ENCODE results near the gene WIPF3.

The WIPF3 gene

DNA sequence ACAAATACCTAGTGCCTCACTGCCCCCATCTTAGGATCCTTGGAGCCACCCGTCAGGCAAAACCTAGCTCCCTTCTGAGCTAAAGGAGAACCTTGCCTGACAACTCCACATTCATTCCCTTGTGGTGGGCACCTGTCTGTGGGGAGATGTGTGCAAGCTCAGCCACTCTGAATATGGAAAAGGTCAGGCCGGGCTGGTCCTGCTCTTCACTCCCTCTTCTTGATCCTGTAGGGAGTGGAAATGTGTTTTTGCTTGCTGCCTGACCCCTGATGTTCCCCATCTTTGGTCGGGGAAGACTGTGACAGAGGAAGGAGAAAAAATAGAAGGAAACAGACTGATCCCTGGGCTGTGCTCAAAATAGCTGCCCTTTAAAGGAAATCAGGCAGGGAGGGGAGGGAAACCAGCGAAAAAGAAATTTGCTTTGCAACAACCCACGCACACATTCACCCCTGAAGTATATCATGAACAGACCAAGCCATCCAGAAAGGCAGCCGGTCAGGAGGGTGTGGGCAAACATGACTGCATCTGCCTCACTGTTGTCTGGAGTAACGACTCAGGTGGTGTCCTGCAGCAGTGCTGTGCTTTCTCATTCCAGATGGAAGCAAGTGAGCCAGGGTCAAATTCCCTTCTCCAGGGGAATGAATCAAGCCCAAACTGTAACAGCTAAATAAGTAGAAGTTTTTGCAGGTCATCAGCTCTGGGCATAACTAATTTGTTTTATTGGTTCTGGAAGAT is 109.3 kb downstream of the WIPF3 start:
- Histone ChIP-seq H3K27me3 (ENCODE audit: control insufficient read depth, insufficient read depth, low read length) (no peaks in the 10 kb centered on the region), H3K36me3 (ENCODE audit: control insufficient read depth, insufficient read depth, low read length) (peaks cover 25% of the 10 kb centered on the region), H3K9ac (ENCODE audit: low read length) (no peak overlapping the region), H3K9me3 (ENCODE audit: control insufficient read depth, insufficient read depth, low read depth, low read length) (no peaks in the 10 kb centered on the region), H3K27ac (ENCODE audit: low read depth, low read length) (no peak overlapping the region), H3K4me3 (ENCODE audit: low read depth, low read length) (no peak overlapping the region), H3K4me1 (ENCODE audit: control insufficient read depth, insufficient read depth, low read length) (no peaks in the 10 kb centered on the region)

GRCh38 chr7:29917641-29918040 is 111.3 kb downstream of the WIPF3 start:
- Histone ChIP-seq H3K27me3 (ENCODE audit: control insufficient read depth, insufficient read depth, low read length) (no peaks in the 10 kb centered on the region), H3K4me1 (ENCODE audit: control insufficient read depth, insufficient read depth, low read length) (no peaks in the 10 kb centered on the region), H3K9me3 (ENCODE audit: control insufficient read depth, insufficient read depth, low read depth, low read length) (no peaks in the 10 kb centered on the region), H3K4me3 (ENCODE audit: low read depth, low read length) (no peak overlapping the region), H3K9ac (ENCODE audit: low read length) (no peak overlapping the region), H3K27ac (ENCODE audit: low read depth, low read length) (no peak overlapping the region), H3K36me3 (ENCODE audit: control insufficient read depth, insufficient read depth, low read length) (peaks cover 40% of the 10 kb centered on the region)

GRCh38 chr7:29918850-29919249 is 112.5 kb downstream of the WIPF3 start:
- no peak overlapping the region for H3K4me3 ChIP-seq (ENCODE audit: low read depth, low read length)
- H3K9ac ChIP-seq (ENCODE audit: low read length): no peak overlapping the region
- H3K9me3 ChIP-seq (ENCODE audit: control insufficient read depth, insufficient read depth, low read depth, low read length): no peaks in the 10 kb centered on the region
- H3K27ac ChIP-seq (ENCODE audit: low read depth, low read length): no peak overlapping the region
- H3K27me3 ChIP-seq (ENCODE audit: control insufficient read depth, insufficient read depth, low read length): no peaks in the 10 kb centered on the region
- H3K4me1 ChIP-seq (ENCODE audit: control insufficient read depth, insufficient read depth, low read length): no peaks in the 10 kb centered on the region
- peaks cover 52% of the 10 kb centered on the region for H3K36me3 ChIP-seq (ENCODE audit: control insufficient read depth, insufficient read depth, low read length)

DNA sequence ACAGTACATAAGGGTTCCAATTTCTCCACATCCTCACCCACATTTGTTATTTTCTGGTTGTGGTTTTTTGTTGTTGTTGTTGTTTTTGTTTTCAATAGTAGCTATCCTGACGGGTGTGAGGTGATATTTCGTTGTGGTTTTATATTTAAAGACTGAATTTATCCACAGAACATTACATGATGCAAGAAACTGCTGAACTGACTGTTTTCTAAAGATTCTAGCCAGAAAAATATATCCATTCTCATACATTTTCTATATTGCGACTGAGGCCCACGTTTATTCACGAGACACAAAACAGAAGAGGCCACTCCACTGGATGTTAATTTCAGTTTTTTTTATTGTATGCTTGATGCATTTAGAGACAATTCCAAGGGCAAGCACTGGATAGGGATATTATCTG is 113.5 kb downstream of the WIPF3 start:
- H3K36me3 ChIP-seq (ENCODE audit: control insufficient read depth, insufficient read depth, low read length): peaks cover 61% of the 10 kb centered on the region
- H3K9ac ChIP-seq (ENCODE audit: low read length): no peak overlapping the region
- no peaks in the 10 kb centered on the region for H3K9me3 ChIP-seq (ENCODE audit: control insufficient read depth, insufficient read depth, low read depth, low read length)
- no peaks in the 10 kb centered on the region for H3K4me1 ChIP-seq (ENCODE audit: control insufficient read depth, insufficient read depth, low read length)
- H3K27me3 ChIP-seq (ENCODE audit: control insufficient read depth, insufficient read depth, low read length): no peaks in the 10 kb centered on the region
- H3K4me3 ChIP-seq (ENCODE audit: low read depth, low read length): no peak overlapping the region
- H3K27ac ChIP-seq (ENCODE audit: low read depth, low read length): no peak overlapping the region

- no peaks in the 10 kb centered on the region for H3K4me1 ChIP-seq (ENCODE audit: control insufficient read depth, insufficient read depth, low read length)
- H3K27me3 ChIP-seq (ENCODE audit: control insufficient read depth, insufficient read depth, low read length): no peaks in the 10 kb centered on the region
- H3K36me3 ChIP-seq (ENCODE audit: control insufficient read depth, insufficient read depth, low read length): peaks cover 64% of the 10 kb centered on the region
- H3K27ac ChIP-seq (ENCODE audit: low read depth, low read length): no peak overlapping the region
- H3K9me3 ChIP-seq (ENCODE audit: control insufficient read depth, insufficient read depth, low read depth, low read length): no peaks in the 10 kb centered on the region
- no peak overlapping the region for H3K4me3 ChIP-seq (ENCODE audit: low read depth, low read length)
- no peak overlapping the region for H3K9ac ChIP-seq (ENCODE audit: low read length)
These were observed 114.2 kb downstream of the WIPF3 start for GRCh38 chr7:29920491-29920890.

DNA sequence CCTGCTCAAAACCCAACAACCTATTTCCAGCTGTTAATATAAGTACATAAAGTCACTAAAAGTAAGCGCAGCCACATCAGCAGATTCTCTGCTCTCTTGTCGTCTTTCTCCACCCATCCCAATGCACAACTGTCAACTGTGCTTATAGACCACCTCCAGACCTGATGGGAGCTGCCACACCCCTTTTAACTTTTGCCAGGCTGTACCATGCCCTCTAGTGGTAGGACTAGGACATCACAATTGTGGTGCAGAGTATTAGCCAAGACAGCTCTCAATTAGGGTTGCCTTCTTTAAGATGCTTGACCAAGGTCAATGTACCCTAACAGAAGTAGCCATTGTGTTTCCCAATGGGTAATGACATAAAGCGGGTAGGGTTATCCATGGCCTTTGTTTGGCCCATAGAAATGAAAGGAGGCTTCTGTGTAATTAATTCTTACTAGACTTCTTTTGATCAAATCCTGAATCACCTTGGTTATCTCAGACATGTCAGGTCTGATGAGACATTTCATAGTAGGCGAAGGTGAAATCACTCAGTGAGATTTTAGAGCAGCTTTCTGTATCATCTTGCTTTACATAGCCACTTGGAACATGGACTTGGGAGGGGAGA is 115.2 kb downstream of the WIPF3 start:
- Histone ChIP-seq H3K4me3 (ENCODE audit: low read depth, low read length) (no peak overlapping the region), H3K27ac (ENCODE audit: low read depth, low read length) (no peak overlapping the region), H3K9ac (ENCODE audit: low read length) (no peak overlapping the region), H3K36me3 (ENCODE audit: control insufficient read depth, insufficient read depth, low read length) (peaks cover 70% of the 10 kb centered on the region), H3K27me3 (ENCODE audit: control insufficient read depth, insufficient read depth, low read length) (no peaks in the 10 kb centered on the region), H3K4me1 (ENCODE audit: control insufficient read depth, insufficient read depth, low read length) (no peaks in the 10 kb centered on the region), H3K9me3 (ENCODE audit: control insufficient read depth, insufficient read depth, low read depth, low read length) (no peaks in the 10 kb centered on the region)

GRCh38 chr7:29922921-29923700 is 116.8 kb downstream of the WIPF3 start:
- H3K4me3 ChIP-seq (ENCODE audit: low read depth, low read length): no peak overlapping the region
- no peaks in the 10 kb centered on the region for H3K27me3 ChIP-seq (ENCODE audit: control insufficient read depth, insufficient read depth, low read length)
- H3K4me1 ChIP-seq (ENCODE audit: control insufficient read depth, insufficient read depth, low read length): no peaks in the 10 kb centered on the region
- peaks cover 83% of the 10 kb centered on the region for H3K36me3 ChIP-seq (ENCODE audit: control insufficient read depth, insufficient read depth, low read length)
- H3K27ac ChIP-seq (ENCODE audit: low read depth, low read length): no peak overlapping the region
- H3K9me3 ChIP-seq (ENCODE audit: control insufficient read depth, insufficient read depth, low read depth, low read length): no peaks in the 10 kb centered on the region
- no peak overlapping the region for H3K9ac ChIP-seq (ENCODE audit: low read length)

GRCh38 chr7:29924006-29924405 is 117.7 kb downstream of the WIPF3 start:
- no peaks in the 10 kb centered on the region for H3K4me1 ChIP-seq (ENCODE audit: control insufficient read depth, insufficient read depth, low read length)
- H3K9ac ChIP-seq (ENCODE audit: low read length): no peak overlapping the region
- no peaks in the 10 kb centered on the region for H3K9me3 ChIP-seq (ENCODE audit: control insufficient read depth, insufficient read depth, low read depth, low read length)
- peaks cover 88% of the 10 kb centered on the region for H3K36me3 ChIP-seq (ENCODE audit: control insufficient read depth, insufficient read depth, low read length)
- no peak overlapping the region for H3K27ac ChIP-seq (ENCODE audit: low read depth, low read length)
- H3K27me3 ChIP-seq (ENCODE audit: control insufficient read depth, insufficient read depth, low read length): no peaks in the 10 kb centered on the region
- H3K4me3 ChIP-seq (ENCODE audit: low read depth, low read length): no peak overlapping the region

- H3K9me3 ChIP-seq (ENCODE audit: control insufficient read depth, insufficient read depth, low read depth, low read length): no peaks in the 10 kb centered on the region
- H3K27ac ChIP-seq (ENCODE audit: low read depth, low read length): no peak overlapping the region
- peaks cover 87% of the 10 kb centered on the region for H3K36me3 ChIP-seq (ENCODE audit: control insufficient read depth, insufficient read depth, low read length)
- no peaks in the 10 kb centered on the region for H3K27me3 ChIP-seq (ENCODE audit: control insufficient read depth, insufficient read depth, low read length)
- no peak overlapping the region for H3K4me3 ChIP-seq (ENCODE audit: low read depth, low read length)
- no peak overlapping the region for H3K9ac ChIP-seq (ENCODE audit: low read length)
- no peaks in the 10 kb centered on the region for H3K4me1 ChIP-seq (ENCODE audit: control insufficient read depth, insufficient read depth, low read length)
These were observed 118.4 kb downstream of the WIPF3 start for GRCh38 chr7:29924684-29925083.

DNA sequence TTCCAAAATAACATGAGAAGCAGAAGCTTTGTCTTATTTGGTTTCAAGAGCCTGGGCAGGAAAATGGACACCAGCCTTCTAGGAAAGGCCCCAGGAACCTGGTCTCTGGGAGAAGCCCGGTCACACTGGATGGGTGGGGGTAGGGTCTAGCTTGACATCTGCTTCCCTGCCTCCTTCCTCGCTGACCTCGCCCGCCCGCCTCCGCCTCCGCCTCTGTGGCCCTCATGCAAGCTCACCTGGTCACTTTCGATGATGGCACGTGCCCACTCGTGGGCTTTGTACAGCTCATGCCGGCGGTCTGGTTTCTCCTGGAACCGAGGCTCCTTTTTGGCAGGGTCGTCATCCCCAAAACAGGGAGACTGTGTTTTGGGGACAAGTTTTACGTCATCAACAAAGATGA is 119.9 kb downstream of the WIPF3 start:
- H3K9ac ChIP-seq (ENCODE audit: low read length): no peak overlapping the region
- no peaks in the 10 kb centered on the region for H3K4me1 ChIP-seq (ENCODE audit: control insufficient read depth, insufficient read depth, low read length)
- H3K9me3 ChIP-seq (ENCODE audit: control insufficient read depth, insufficient read depth, low read depth, low read length): no peaks in the 10 kb centered on the region
- peaks cover 84% of the 10 kb centered on the region for H3K36me3 ChIP-seq (ENCODE audit: control insufficient read depth, insufficient read depth, low read length)
- no peak overlapping the region for H3K4me3 ChIP-seq (ENCODE audit: low read depth, low read length)
- no peaks in the 10 kb centered on the region for H3K27me3 ChIP-seq (ENCODE audit: control insufficient read depth, insufficient read depth, low read length)
- H3K27ac ChIP-seq (ENCODE audit: low read depth, low read length): no peak overlapping the region

- Histone ChIP-seq H3K27me3 (ENCODE audit: control insufficient read depth, insufficient read depth, low read length) (no peaks in the 10 kb centered on the region), H3K27ac (ENCODE audit: low read depth, low read length) (no peak overlapping the region), H3K9me3 (ENCODE audit: control insufficient read depth, insufficient read depth, low read depth, low read length) (no peaks in the 10 kb centered on the region), H3K9ac (ENCODE audit: low read length) (no peak overlapping the region), H3K4me1 (ENCODE audit: control insufficient read depth, insufficient read depth, low read length) (no peaks in the 10 kb centered on the region), H3K36me3 (ENCODE audit: control insufficient read depth, insufficient read depth, low read length) (peaks cover 87% of the 10 kb centered on the region), H3K4me3 (ENCODE audit: low read depth, low read length) (no peak overlapping the region)
These were observed 120.4 kb downstream of the WIPF3 start for GRCh38 chr7:29926741-29927140.
